Brain microvascular endothelial cell (primary cell): Measurements from ENCODE around the gene TRIM71.
"Not testable (repeated sequence)": the region's sequence is repeated elsewhere in the genome, so short reads cannot be mapped to it uniquely, and the experiment has no call there.

ENCODE experiments used
- DNase-seq: peaks from one replicate; pipeline ENCODE4 v3.0.0-alpha.2; 2020
- H3K27ac ChIP-seq: fragments of 250-450 bp; sonication (Bioruptor Pico); 2 replicates; pipeline ENCODE4 v1.5.1; 2020; ENCODE audit warnings: mild to moderate bottlenecking, moderate library complexity
- H3K27me3 ChIP-seq: fragments of 250-450 bp; sonication (Bioruptor Pico); replicated peaks from 2 replicates; pipeline ENCODE4 v1.5.1; 2020; ENCODE audit warnings: mild to moderate bottlenecking
- H3K36me3 ChIP-seq: fragments of 250-450 bp; sonication (Bioruptor Pico); replicated peaks from 2 replicates; pipeline ENCODE4 v1.5.1; 2020; ENCODE audit warnings: mild to moderate bottlenecking
- H3K4me3 ChIP-seq: 2 replicates; pipeline ENCODE4 v1.5.1; 2011; ENCODE audit warnings: low read depth, mild to moderate bottlenecking, control low read depth, low read length, moderate library complexity
- in situ Hi-C: cut with HindIII; loops from 2 replicates; pipeline ENCODE4 v1.10.0; 2017; ENCODE audit warnings: low sequenced_read_pairs, low pct_ligation_motif_present
- TF ChIP-seq, protein P1 (sequence below): IDR thresholded peaks from 2 replicates; pipeline ENCODE4 v1.5.1; 2011; ENCODE audit warnings: low read depth, mild to moderate bottlenecking, moderate library complexity, low read length, control low read depth, inconsistent platforms; ENCODE audit errors: missing control alignments

TRIM71 gene

GRCh38 chr3:32934150-32934742 lies 116.4 kb downstream of the TRIM71 start:
- Histone ChIP-seq H3K36me3 (no peaks in the 10 kb centered on the region), H3K27me3 (no peaks in the 10 kb centered on the region), H3K27ac (no peak overlapping the region), H3K4me3 (no peak overlapping the region)
- TF ChIP-seq, protein P1, sequence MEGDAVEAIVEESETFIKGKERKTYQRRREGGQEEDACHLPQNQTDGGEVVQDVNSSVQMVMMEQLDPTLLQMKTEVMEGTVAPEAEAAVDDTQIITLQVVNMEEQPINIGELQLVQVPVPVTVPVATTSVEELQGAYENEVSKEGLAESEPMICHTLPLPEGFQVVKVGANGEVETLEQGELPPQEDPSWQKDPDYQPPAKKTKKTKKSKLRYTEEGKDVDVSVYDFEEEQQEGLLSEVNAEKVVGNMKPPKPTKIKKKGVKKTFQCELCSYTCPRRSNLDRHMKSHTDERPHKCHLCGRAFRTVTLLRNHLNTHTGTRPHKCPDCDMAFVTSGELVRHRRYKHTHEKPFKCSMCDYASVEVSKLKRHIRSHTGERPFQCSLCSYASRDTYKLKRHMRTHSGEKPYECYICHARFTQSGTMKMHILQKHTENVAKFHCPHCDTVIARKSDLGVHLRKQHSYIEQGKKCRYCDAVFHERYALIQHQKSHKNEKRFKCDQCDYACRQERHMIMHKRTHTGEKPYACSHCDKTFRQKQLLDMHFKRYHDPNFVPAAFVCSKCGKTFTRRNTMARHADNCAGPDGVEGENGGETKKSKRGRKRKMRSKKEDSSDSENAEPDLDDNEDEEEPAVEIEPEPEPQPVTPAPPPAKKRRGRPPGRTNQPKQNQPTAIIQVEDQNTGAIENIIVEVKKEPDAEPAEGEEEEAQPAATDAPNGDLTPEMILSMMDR, result peak; percentile 80
- DNase-seq, result no peak
- in situ Hi-C loops, result no loop called here

GRCh38 chr3:32937331-32937730 lies 119.5 kb downstream of the TRIM71 start:
- peak; percentile 6 for DNase-seq
- Histone ChIP-seq H3K4me3 (no peak overlapping the region), H3K27ac (no peak overlapping the region), H3K27me3 (no peaks in the 10 kb centered on the region), H3K36me3 (no peaks in the 10 kb centered on the region)
- in situ Hi-C loops, result no loop called here
- TF ChIP-seq, protein P1, result no peak

GRCh38 chr3:32939531-32940284 lies 121.9 kb downstream of the TRIM71 start:
- H3K27me3 ChIP-seq, H3K36me3 ChIP-seq, in situ Hi-C loops, H3K27ac ChIP-seq, H3K4me3 ChIP-seq, DNase-seq: not testable (repeated sequence)

DNA sequence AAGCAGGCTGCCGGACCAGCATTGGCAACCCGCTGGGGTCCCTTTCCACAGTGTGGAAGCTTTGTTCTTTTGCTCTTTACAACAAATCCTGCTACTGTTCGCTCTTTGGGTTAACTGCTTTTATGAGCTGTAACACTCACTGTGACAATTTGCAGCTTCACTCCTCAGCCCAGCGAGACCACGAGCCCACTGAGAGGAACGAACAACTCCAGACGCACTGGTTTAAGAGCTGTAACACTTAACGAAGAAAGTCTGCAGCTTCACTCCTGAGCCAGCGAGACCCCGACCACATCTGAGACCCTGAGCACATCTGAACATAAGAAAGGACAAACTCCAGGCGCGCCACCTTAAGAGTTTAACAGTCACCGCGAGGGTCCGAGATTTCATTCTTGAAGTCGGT lies 122.9 kb downstream of the TRIM71 start:
- in situ Hi-C loops, result no loop called here
- no peak overlapping the region for H3K27ac ChIP-seq
- DNase-seq, result no peak
- TF ChIP-seq, protein P1, result no peak
- H3K27me3 ChIP-seq, result no peaks in the 10 kb centered on the region
- H3K4me3 ChIP-seq, result no peak overlapping the region
- no peaks in the 10 kb centered on the region for H3K36me3 ChIP-seq

DNA sequence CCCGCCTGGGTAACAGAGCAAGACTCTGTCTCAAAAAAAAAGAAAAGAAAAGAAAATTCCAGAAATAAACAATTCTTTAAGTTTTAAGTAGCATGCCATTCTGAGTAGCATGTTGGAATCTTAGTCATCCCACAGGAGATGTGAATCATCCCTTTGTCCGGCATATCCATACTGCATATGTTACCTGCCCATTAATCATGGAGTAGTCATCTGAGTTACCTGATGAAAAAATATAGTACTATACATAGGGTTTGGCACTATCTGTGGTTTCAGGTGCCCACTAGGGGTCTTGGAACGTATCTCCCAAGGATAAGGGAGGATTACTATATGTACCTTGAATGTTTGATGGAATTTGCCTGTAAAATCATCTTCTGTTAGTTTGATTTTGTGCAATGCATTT lies 127.3 kb downstream of the TRIM71 start:
- DNase-seq, result no peak
- no peak overlapping the region for H3K4me3 ChIP-seq
- H3K27ac ChIP-seq, result no peak overlapping the region
- TF ChIP-seq, protein P1, result no peak
- no peaks in the 10 kb centered on the region for H3K36me3 ChIP-seq
- no peaks in the 10 kb centered on the region for H3K27me3 ChIP-seq
- in situ Hi-C loops, result no loop called here

DNA sequence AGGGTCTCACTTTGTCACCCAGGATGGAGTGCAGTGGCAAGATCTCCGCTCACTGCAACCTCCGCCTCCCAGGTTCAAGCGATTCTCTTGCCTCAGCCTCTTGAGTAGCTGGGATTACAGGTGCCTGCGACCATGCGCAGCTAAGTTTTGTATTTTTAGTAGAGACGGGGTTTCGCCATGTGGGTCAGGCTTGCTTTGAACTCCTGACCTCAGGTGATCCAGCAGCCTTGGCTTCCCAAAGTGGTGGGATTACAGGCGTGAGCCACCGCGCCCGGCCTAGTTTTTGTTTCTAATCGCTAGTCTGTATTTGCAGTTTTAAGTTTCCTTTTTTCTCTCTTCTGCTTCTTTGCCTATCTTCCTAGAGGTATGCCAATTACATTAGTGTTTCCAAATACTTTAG lies 127.8 kb downstream of the TRIM71 start:
- H3K36me3 ChIP-seq, H3K4me3 ChIP-seq, H3K27ac ChIP-seq, DNase-seq, H3K27me3 ChIP-seq, in situ Hi-C loops: not testable (repeated sequence)
